ENCODE measurements around the gene UBE2D3. TPM values are rescaled to one million over a fixed set of nuclear protein-coding genes. Genes with fewer than 3 reads are reported as not detected.

The UBE2D3 gene
- total RNA-seq, 1 donor from 2014 or later = 204 TPM

DNA sequence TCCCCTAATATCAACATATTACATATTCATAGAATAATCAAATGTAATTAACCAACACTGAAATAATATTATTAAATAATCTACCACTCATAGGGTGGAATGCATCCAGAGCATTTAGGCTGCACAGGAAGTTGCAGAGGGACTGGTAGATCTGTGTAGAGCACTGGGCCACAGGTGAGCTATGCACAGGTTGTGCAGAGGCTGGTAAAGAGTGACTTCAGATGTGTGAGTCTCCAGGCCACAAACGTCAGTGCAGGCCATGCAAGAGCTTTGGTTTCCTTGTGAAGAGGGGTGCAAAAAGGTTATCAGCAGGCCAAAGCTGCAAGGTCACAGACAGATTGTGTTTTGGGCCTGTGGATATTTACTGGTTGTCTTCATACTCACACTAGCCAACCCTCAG is 41.1 kb downstream of the UBE2D3 start:
- no peak for DNase-seq (ENCODE audit: low read depth)
- TF ChIP-seq, protein P1, sequence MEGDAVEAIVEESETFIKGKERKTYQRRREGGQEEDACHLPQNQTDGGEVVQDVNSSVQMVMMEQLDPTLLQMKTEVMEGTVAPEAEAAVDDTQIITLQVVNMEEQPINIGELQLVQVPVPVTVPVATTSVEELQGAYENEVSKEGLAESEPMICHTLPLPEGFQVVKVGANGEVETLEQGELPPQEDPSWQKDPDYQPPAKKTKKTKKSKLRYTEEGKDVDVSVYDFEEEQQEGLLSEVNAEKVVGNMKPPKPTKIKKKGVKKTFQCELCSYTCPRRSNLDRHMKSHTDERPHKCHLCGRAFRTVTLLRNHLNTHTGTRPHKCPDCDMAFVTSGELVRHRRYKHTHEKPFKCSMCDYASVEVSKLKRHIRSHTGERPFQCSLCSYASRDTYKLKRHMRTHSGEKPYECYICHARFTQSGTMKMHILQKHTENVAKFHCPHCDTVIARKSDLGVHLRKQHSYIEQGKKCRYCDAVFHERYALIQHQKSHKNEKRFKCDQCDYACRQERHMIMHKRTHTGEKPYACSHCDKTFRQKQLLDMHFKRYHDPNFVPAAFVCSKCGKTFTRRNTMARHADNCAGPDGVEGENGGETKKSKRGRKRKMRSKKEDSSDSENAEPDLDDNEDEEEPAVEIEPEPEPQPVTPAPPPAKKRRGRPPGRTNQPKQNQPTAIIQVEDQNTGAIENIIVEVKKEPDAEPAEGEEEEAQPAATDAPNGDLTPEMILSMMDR (IDR thresholded peaks at IDR 0.05; ENCODE audit: insufficient read depth, low read length, severe bottlenecking) = no peak
- no peak for FAIRE-seq
- Histone ChIP-seq H3K4me3 (ENCODE audit: low read depth, low read length) (no peak overlapping the region), H3K36me3 (ENCODE audit: control insufficient read depth, insufficient read depth, low read length) (no peaks in the 10 kb centered on the region), H3K27me3 (ENCODE audit: control insufficient read depth, insufficient read depth, low read length) (no peaks in the 10 kb centered on the region)

DNA sequence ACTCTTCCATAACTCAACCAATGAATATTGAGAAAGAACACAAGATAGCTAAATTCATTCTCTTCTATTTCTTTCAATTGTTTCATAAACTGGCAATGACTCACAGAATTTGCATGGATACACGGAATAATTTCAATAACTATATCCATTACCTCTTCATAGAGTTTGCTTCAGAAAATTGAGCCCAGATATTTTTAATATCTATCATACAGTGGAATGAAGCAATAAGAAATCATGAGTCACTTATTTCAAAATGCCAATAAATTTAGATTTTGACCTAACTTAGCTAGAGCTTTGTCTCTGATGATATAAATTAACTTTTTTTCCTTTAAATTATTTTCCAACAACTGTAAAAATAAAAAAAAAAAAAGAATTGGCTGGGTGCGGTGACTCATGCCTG is 44.3 kb downstream of the UBE2D3 start:
- TF ChIP-seq, protein P1 (IDR thresholded peaks at IDR 0.05; ENCODE audit: insufficient read depth, low read length, severe bottlenecking) = no peak
- H3K36me3 ChIP-seq (ENCODE audit: control insufficient read depth, insufficient read depth, low read length) = no peaks in the 10 kb centered on the region
- no peaks in the 10 kb centered on the region for H3K27me3 ChIP-seq (ENCODE audit: control insufficient read depth, insufficient read depth, low read length)
- H3K4me3 ChIP-seq (ENCODE audit: low read depth, low read length) = no peak overlapping the region
- no peak for FAIRE-seq
- peak; percentile 45 for DNase-seq (ENCODE audit: low read depth)

DNA sequence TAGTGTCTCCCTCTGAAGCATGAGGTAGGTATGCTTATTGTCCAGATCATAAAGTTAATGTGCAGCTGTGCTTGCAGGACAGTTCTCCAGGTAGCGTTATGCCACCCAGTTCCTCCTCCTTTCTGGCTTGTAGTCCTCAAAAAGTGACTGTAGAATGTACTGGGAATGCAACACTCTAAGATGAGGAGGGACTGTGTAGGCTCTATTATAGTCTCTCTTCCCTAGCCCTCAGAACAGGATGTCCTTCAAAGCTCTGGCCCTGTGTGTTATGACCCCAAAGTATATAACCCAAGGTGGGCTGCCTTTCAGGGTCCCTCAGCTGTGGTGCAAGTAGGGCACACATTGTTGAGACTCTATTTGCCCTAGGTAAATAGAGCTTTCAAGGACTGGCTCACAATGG is 45.8 kb downstream of the UBE2D3 start:
- H3K4me3 ChIP-seq (ENCODE audit: low read depth, low read length) = no peak overlapping the region
- TF ChIP-seq, protein P1 (IDR thresholded peaks at IDR 0.05; ENCODE audit: insufficient read depth, low read length, severe bottlenecking) = no peak
- H3K27me3 ChIP-seq (ENCODE audit: control insufficient read depth, insufficient read depth, low read length) = no peaks in the 10 kb centered on the region
- H3K36me3 ChIP-seq (ENCODE audit: control insufficient read depth, insufficient read depth, low read length) = no peaks in the 10 kb centered on the region
- DNase-seq (ENCODE audit: low read depth) (no peak), FAIRE-seq (no peak)

DNA sequence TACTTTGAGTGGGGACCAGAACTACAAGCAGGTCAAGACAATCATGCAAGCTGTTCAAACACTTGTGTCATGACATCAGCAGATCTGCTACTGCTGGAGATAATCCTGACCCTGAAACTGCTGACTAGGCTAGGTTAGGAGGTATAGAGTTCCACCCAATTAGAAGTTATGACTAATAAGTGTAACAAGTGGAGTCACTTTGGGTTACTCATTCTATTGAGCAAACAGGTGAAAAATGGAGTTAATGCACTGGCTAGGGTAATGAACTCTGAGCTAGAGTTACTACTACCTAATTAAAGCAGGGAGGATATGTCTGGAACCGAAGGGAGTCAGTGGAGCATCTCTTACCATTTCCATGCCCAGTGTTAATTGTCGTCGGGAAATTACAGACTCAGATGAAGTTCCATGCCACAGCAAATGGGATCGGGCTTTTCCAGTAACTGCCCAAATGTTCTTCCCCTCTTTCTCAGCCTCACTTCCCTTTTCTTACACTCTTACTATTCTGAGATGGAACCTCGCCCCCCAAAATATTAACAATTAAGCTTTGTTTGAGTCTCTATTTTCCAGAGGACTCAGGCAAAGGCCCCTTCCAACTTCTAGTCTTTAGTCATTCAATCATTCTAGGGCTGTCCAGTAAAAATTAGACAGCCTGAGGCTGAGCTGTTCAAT is 46.7 kb downstream of the UBE2D3 start:
- H3K36me3 ChIP-seq (ENCODE audit: control insufficient read depth, insufficient read depth, low read length) = no peaks in the 10 kb centered on the region
- TF ChIP-seq, protein P1 (IDR thresholded peaks at IDR 0.05; ENCODE audit: insufficient read depth, low read length, severe bottlenecking) = no peak
- H3K4me3 ChIP-seq (ENCODE audit: low read depth, low read length) = no peak overlapping the region
- no peaks in the 10 kb centered on the region for H3K27me3 ChIP-seq (ENCODE audit: control insufficient read depth, insufficient read depth, low read length)
- FAIRE-seq = peak; percentile 88
- DNase-seq (ENCODE audit: low read depth) = peak; percentile 99

DNA sequence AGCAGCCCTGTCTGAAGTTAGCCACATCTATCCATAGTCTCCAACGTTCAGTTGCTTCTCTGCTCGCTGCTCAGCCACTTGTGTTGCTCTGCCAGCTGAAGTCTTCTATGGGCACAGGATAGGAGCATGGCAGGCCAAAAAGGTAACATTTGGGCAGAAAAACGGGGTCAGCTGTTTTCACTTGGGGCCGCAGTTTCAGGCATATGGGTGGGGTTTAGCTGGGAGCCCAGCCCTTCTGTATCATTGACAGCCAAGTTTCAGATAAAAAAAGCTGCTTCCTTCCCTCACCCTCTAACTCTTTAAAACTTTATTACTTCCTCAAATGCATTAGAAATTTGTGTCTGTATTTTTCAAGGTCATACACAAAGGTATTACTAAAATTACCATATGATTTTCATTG is 48.1 kb downstream of the UBE2D3 start:
- H3K4me3 ChIP-seq (ENCODE audit: low read depth, low read length) = no peak overlapping the region
- no peaks in the 10 kb centered on the region for H3K36me3 ChIP-seq (ENCODE audit: control insufficient read depth, insufficient read depth, low read length)
- DNase-seq (ENCODE audit: low read depth) (no peak), FAIRE-seq (no peak)
- H3K27me3 ChIP-seq (ENCODE audit: control insufficient read depth, insufficient read depth, low read length) = no peaks in the 10 kb centered on the region
- TF ChIP-seq, protein P1 (IDR thresholded peaks at IDR 0.05; ENCODE audit: insufficient read depth, low read length, severe bottlenecking) = no peak

DNA sequence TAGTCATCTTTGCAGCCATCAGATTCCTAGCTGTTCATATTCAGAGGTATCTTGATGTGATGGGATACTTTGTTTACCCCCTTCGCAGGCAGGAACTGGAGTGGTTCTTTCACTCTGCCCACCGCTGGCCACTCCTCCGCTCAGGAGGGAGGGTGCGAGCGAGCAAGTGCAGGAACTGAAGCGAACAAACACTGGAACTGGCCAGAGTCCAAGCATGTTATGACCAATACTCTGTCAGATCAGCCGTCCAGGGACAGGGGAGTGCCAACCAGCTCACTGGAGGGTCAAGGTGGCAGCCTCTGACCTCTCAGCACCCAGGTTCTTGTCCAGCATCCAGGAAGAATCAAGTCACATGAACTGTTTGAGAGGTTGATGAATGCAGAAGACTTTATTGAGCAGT is 48.6 kb downstream of the UBE2D3 start:
- DNase-seq (ENCODE audit: low read depth) = peak; percentile 51
- TF ChIP-seq, protein P1 (IDR thresholded peaks at IDR 0.05; ENCODE audit: insufficient read depth, low read length, severe bottlenecking) = no peak
- H3K36me3 ChIP-seq (ENCODE audit: control insufficient read depth, insufficient read depth, low read length) = no peaks in the 10 kb centered on the region
- H3K4me3 ChIP-seq (ENCODE audit: low read depth, low read length) = no peak overlapping the region
- no peak for FAIRE-seq
- H3K27me3 ChIP-seq (ENCODE audit: control insufficient read depth, insufficient read depth, low read length) = no peaks in the 10 kb centered on the region
